Adrenal gland (tissue), 12 donors: ENCODE results near the gene OPRPN. TPM values are rescaled to one million over a fixed set of nuclear protein-coding genes. Genes with fewer than 3 reads are reported as not detected.

Experiments used
- DNase-seq, 7 donors: peaks; one replicate each; pipeline ENCODE4 v3.0.0-alpha.2; 2019 to 2020
- H3K27ac ChIP-seq, 5 donors: fragments of 200-600 bp; sonication (generic) in 4 of 5; 1 replicate in 3 of 5; 2 replicates in 2 of 5; pipeline versions ENCODE4 v1.5.1 to v1.8.0; 2016 to 2020; ENCODE audit warnings: mild to moderate bottlenecking in 1 of 5
- H3K27me3 ChIP-seq: fragments of 200-600 bp; 2 replicates; pipeline ENCODE4 v1.8.0; 2021
- H3K36me3 ChIP-seq, 2 donors: fragments of 200-600 bp; replicated peaks in 1 of 2; 1 replicate in 1 of 2; 2 replicates in 1 of 2; pipeline versions ENCODE4 v1.5.1 to v1.8.0; 2018 to 2022
- H3K4me1 ChIP-seq, 2 donors: fragments of 200-600 bp; replicated peaks in 1 of 2; 1 replicate in 1 of 2; 2 replicates in 1 of 2; pipeline versions ENCODE4 v1.5.1 to v1.8.0; 2018 to 2021
- H3K4me3 ChIP-seq, 4 donors: fragments of 200-600 bp; sonication (generic) in 3 of 4; one replicate each; pipeline ENCODE4 v1.5.1; 2016 to 2018
- H3K9me3 ChIP-seq, 3 donors: fragments of 200-600 bp; sonication (generic) in 1 of 3; replicated peaks in 1 of 3; 1 replicate in 2 of 3; 2 replicates in 1 of 3; pipeline versions ENCODE4 v1.5.1 to v1.8.0; 2016 to 2021
- POLR2A ChIP-seq, 2 donors: fragments of 450-650 bp; IDR thresholded peaks; one replicate each; pipeline ENCODE4 v1.6.1; 2017; ENCODE audit warnings: antibody characterized with exemption in 2 of 2, mild to moderate bottlenecking in 2 of 2, moderate library complexity in 1 of 2
- WGBS, 4 donors: extraction: QIAGEN DNeasy Blood & Tissue Kit in 2 of 4; methylation state at CpG; one replicate each; pipeline versions ENCODE4 v1.1.5 to v1.1.7; 2013 to 2017; 5-methylcytosine and 5-hydroxymethylcytosine counted together
- intact Hi-C, 2 donors: fragments of 100-400 bp; cut with DNase I; formaldehyde crosslinking; loops; one replicate each; pipeline versions ENCODE4 v1.14.1 to v1.15.0; 2022 to 2023
- polyA plus RNA-seq, 3 donors: library from polyadenylated mRNA; stranded (reverse); fragments of 200-250 nt in 2 of 3; fragments of 350-450 nt in 1 of 3; fragmentation: Illumina TruSeq in 1 of 3; extraction: RNeasy Lipid Tissue Mini Kit (QIAGEN cat#74804) in 1 of 3; gene quantifications; one replicate each; pipeline ENCODE4 v1.2.3, GENCODE V29; 2013 to 2014
- total RNA-seq, 9 donors: library from RNA; depleted of rRNA in 4 of 9; stranded (reverse); fragments of >200 nt in 4 of 9; fragments of 120-200 nt in 1 of 9; fragmentation: NEBNext Ultra II Directional in 1 of 9; extraction: Animal tissue kit (Norgen Biotek cat#: 25700) in 1 of 9; gene quantifications; one replicate each; pipeline versions ENCODE4 v1.1.0 to v1.2.4, GENCODE V29; 2013 to 2023
- TF ChIP-seq, protein P1 (sequence below), 6 experiments: fragments of 450-650 bp in 4 of 6; fragments of 200-600 bp in 2 of 6; sonication (generic) in 1 of 6; IDR thresholded peaks; 1 replicate in 5 of 6; 2 replicates in 1 of 6; pipeline versions ENCODE4 v1.5.1 to v1.8.0; 2016 to 2021; ENCODE audit warnings: antibody characterized with exemption in 6 of 6, mild to moderate bottlenecking in 2 of 6, moderate library complexity in 1 of 6
- donor health status: healthy with polysubstance abuse.
- donor health status: Bipolar disorder and iron deficiency.
- donor health status: DM: yes; HTN: yes; CAD: no.
- donor health status: DM: no; HTN: no; CAD: no.
- donor health status: DM: no; HTN: no; CAD: no.
- donor health status: DM: yes; HTN: yes; CAD: no.

OPRPN gene
- total and polyA plus RNA-seq, 12 donors: not detected

DNA sequence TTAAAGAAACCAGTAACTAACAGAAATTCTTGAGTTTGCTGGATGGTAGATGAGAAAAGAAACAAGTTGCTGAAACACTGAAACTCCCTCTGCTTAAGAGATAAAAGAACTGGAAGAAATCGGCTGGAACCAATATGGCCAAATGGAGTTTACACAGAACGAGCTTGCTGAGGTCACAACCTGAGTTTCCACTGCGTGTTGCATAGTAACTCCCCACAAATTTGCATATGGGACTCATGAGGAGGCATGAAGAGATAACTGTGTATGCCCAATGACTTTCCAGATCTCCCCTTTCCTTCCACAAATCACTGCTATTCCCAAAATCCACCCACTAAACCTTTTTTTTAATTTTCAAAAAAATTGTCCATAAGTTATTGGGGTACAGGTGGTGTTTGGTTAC lies 25.0 kb upstream of the OPRPN start:
- no peak overlapping the region for H3K27ac ChIP-seq
- no peaks in the 10 kb centered on the region for H3K27me3 ChIP-seq
- no peaks in the 10 kb centered on the region for H3K36me3 ChIP-seq
- intact Hi-C loops: no loop called here
- H3K4me1 ChIP-seq: no peaks in the 10 kb centered on the region
- no peak for DNase-seq
- TF ChIP-seq POLR2A (IDR thresholded peaks at IDR 0.05): no peak
- TF ChIP-seq, protein P1, sequence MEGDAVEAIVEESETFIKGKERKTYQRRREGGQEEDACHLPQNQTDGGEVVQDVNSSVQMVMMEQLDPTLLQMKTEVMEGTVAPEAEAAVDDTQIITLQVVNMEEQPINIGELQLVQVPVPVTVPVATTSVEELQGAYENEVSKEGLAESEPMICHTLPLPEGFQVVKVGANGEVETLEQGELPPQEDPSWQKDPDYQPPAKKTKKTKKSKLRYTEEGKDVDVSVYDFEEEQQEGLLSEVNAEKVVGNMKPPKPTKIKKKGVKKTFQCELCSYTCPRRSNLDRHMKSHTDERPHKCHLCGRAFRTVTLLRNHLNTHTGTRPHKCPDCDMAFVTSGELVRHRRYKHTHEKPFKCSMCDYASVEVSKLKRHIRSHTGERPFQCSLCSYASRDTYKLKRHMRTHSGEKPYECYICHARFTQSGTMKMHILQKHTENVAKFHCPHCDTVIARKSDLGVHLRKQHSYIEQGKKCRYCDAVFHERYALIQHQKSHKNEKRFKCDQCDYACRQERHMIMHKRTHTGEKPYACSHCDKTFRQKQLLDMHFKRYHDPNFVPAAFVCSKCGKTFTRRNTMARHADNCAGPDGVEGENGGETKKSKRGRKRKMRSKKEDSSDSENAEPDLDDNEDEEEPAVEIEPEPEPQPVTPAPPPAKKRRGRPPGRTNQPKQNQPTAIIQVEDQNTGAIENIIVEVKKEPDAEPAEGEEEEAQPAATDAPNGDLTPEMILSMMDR (IDR thresholded peaks at IDR 0.05): no peak
- no peaks in the 10 kb centered on the region for H3K9me3 ChIP-seq
- H3K4me3 ChIP-seq: no peak overlapping the region
- WGBS, 4 donors: 70 to 81% (median 73%) methylated on average over 3 of the region's 3 CpGs

DNA sequence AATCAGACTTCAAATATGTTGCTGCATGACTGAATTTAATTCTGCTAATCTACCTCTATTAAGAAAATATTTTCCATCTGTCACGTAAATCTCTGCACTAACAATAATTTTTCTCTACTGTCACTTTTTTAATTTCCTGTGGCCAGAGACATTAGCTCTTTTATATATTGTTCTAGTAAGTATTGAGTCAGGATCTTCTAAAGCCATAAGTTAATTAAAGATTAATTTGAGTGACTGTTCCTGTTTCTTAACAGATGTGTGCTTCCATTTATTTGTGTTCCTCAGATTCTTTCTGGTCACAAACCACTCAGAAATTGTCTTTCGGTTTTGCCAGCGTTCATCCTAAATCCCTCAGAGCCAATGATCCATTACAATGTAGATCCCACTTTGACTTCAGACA lies 17.2 kb upstream of the OPRPN start:
- no peak overlapping the region for H3K4me3 ChIP-seq
- TF ChIP-seq, protein P1 (IDR thresholded peaks at IDR 0.05): no peak
- TF ChIP-seq POLR2A (IDR thresholded peaks at IDR 0.05): no peak
- no peaks in the 10 kb centered on the region for H3K4me1 ChIP-seq
- DNase-seq: no peak
- WGBS, 4 donors: 76 to 87% (median 82%) methylated on average over 3 of the region's 3 CpGs
- H3K36me3 ChIP-seq: no peaks in the 10 kb centered on the region
- no peaks in the 10 kb centered on the region for H3K27me3 ChIP-seq
- no peaks in the 10 kb centered on the region for H3K9me3 ChIP-seq
- intact Hi-C loops: no loop called here
- no peak overlapping the region for H3K27ac ChIP-seq

DNA sequence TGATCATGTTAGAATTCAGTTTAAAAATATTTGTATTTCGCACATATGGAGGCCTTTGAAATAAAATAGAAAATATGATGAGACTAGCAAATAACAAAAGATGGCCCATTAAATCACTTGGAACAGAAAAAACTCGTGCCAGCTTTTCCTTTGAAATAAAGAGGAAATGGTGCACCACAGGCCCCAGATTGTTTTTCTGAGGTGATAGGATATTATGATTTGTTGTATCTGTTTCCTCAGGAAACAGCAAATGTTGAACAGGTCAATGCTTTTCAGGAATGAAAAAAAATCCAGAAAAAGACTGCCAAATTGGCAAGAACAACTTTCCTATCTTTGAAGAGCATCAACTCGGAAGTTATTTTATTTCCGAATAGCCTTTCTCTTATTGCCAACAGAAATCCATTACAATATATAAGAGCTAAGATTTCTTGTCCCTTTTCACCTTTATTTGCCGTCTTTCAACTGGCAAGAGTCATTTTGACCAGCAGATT lies 15.0 kb upstream of the OPRPN start, which contains the start of gene SMR3B:
SMR3B (plus strand) TSS at position 441 of the 491 bp plus-strand sequence. CDS start 1,380 bp downstream, outside the sequence.
- TF ChIP-seq, protein P1 (IDR thresholded peaks at IDR 0.05): no peak
- TF ChIP-seq POLR2A (IDR thresholded peaks at IDR 0.05): no peak
- Histone ChIP-seq H3K36me3 (no peaks in the 10 kb centered on the region), H3K27me3 (no peaks in the 10 kb centered on the region), H3K4me3 (no peak within 1 kb of the TSS), H3K27ac (no peak within 1 kb of the TSS), H3K4me1 (no peaks in the 10 kb centered on the region), H3K9me3 (no peaks in the 10 kb centered on the region)
- WGBS, 4 donors: 54 to 71% (median 63%) methylated on average over 5 of the region's 5 CpGs
- no peak for DNase-seq
- intact Hi-C loops: no loop called here

DNA sequence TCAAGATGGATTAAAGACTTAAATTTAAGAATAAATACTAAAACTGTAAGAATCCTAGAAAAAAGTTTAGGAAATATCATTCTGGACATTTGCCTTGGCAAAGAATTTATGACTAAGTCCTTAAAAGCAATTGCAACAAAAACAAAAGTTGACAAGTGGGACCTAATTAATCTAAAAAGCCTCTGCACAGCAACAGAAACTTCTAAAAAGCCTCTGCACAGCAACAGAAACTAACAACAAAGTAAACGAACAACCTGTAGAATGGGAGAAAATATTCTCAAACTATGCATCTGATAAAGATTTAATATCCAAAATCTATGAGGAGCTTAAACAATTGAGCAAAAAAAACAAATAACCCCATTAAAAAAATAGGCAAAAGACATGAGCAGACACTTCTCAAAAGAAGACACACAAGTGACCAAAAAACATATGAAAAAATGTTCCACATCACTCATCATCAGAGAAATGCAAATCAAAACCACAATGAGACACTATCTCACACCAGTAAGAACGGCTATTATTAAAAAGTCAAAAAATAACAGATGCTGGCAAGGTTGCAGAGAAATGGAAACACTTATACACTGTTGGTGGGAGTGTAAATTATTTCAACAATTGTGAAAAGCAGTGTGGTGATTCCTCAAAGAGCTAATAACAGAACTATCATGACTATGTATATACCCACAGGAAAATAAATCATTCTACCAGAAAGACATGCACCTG lies 5.5 kb upstream of the OPRPN start:
- Histone ChIP-seq H3K4me3 (no peak overlapping the region), H3K9me3 (no peaks in the 10 kb centered on the region), H3K36me3 (no peaks in the 10 kb centered on the region), H3K27ac (no peak overlapping the region), H3K27me3 (no peaks in the 10 kb centered on the region), H3K4me1 (no peaks in the 10 kb centered on the region)
- DNase-seq: no peak
- 40 to 52% (median 49%) methylated on average over 2 of the region's 2 CpGs for WGBS, 4 donors
- intact Hi-C loops: no loop called here
- TF ChIP-seq, protein P1 (IDR thresholded peaks at IDR 0.05): no peak
- no peak for TF ChIP-seq POLR2A (IDR thresholded peaks at IDR 0.05)
